NCI-H2196 treated with DMSO at 0.1 percent for 48 hours (cell line): ENCODE measurements around the gene RNF167.

Experiments used
- DNase-seq: peaks from one replicate; lab custom pipeline; 2025; ENCODE audit not compliant: unreplicated experiment; lab: John Stamatoyannopoulos, UW

RNF167 gene

DNA sequence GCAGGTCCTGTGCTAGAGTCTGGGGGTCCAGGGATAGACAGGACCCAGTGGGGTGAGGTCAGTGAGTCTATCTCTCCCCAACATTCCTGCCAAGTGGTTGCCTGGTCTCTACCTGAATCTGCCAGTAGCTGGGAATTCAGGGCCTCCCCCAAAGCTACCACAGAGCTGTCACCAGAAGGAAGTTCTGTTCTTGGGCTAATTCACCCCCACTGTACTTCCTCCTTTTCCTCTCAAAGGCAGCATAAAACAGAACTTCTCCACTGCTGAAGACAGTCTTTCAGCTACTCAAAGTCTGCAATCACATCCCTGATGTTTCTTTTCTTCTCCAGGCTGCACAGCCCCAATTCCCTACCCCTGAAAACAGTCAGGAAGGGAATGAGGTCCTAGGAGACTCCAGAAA, 38.7 kb downstream of the RNF167 start:
- DNase-seq, result no peak

DNA sequence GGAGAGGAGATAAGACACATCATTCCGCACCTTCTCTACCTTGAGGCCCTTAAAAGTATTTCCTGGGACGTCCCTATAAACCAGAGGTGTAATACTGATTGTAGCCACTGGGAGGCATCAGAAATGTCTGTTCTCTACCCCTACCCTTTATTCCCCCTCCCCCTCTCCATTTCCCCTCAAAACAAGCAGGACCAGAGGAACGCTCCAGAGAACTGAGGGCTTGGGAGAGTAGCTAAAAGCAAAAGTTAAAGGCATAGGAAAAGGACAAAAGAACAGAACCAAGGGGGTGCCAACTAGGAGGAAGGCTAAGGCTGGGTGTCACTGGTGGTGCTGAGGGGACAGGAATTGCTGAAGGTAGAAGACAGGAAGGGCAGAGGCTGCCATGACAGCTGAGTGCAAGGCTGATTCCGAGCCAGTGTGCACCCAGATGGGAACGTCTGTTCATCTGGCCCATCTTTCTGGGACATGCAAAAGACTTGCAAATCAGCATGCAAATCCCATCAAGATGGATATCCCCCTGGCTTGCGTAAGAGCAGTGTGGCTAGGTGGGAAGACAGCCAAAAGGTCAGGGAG, 40.7 kb downstream of the RNF167 start:
- DNase-seq, result no peak

DNA sequence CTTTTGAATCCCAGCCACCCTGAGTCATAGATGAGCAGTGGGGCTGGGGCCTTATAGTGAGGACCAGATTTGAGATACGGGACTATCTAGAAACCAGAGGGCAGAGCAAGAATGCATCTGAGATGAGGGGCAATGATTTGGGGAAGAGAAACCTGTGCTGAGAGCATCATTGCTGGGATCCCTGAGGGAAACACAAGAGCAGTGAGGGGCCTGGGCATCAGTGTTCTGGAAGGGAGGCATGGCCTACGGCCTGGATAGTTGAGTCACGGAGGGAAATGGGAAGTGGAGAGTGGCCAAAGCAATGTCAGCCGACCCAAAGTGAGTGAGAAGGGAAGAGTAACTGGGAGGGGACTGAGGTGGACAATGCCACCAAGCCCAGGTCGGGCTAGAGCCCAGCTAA, 42.2 kb downstream of the RNF167 start:
- no peak for DNase-seq

DNA sequence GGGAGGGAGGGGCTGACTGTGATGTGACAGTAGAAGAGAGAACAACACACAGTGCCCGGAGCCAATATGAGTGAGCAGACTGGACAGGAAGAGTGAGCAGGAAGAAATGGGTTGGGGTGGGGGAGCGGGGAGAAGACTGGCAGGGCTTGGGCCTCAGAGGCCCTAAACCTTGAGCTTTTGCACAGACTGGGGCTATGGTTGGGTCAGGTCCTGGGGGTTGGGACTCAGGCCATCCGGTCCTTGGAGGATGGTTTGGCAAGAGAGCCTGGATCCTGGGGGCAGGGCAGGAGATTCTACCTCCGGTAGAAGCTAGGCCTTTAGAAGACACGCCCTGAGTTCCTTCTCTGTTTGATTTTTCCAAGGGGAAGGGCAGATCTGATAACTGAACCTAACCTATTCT, 46.3 kb downstream of the RNF167 start:
- no peak for DNase-seq

DNA sequence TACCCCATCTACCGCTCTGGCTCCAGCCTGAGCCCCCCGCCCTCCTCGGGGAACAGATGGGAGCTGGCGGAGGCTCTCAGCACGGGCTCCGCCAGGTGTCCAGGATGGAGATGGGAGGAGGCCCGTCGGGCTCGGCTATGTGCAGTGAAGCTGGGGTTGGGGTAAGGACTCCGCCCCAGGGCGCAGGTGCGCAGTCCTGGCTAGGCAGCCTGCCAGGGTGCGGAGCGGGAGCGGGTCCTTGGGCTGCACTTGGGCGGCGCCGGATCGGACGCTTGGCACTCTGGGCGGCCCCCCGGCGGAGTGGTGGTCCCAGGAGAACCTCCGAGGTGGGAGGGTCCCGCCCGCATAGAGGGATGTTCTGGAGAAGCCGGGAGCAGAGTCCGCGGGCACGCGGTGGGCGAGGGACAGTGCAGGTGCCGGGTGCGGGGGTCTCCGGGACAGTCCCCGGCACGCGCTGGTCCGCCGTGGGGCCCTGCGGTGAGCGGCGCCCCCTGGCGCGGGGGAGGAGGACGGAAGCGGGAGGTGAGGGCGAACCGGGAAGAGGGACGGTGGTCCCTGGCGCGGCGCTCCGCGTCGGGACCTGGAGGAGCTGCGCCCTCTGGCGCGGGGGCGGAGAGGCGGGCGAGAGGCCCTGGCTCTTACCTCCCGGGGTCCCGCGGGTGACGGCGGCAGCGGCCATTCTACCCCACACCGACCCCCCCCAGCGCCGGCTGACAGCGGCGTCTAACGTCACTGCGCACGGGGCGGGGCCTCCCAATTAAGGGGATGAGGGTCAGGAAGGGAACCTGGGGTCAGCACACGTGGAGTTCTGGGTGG, 47.1 kb downstream of the RNF167 start, which contains the start of gene CAMTA2:
TSS of gene CAMTA2 (minus strand) at position 725 of the 816 bp plus-strand sequence. CDS start 1,453 bp downstream, outside the sequence.
- peak; percentile 19 for DNase-seq

DNA sequence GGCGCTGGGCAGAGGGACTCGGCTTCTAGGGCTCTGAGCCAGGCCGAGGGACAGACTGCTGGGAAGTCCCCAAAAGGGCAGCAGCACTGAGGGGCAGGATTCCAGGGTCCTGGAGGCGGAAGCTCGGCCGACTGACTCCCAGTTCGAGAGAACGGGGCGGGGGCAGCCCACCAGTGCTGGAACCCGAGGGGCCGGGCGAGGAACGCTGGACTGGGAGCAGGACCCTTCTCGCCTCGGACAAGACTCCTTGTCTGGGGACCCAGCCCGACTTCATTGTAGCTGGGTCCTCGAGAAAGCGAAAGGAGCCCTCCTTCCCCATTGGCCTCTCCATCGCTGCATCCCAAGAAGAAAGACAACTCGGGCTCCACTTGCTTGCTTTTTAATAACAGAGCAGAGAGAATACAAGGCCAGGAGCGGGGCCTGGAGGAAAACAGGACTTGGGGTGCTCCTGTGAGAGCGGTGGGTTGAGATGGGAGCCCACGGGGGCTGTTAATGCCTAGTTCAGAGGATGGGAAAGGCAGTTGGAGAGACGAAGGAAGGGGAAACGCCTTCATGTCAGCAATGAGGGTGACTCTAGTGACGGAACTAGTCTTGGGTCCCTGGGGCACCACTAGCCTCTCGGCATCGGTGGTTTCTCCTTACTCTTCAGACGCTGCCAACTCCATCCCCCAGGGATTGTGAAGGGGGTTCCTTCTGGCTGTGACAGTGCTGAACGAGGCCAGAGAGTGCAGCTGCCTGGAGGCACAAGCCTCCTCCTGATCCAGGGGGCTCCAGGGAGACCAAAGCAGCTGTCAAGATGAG, 47.9 kb downstream of the RNF167 start:
- no peak for DNase-seq

DNA sequence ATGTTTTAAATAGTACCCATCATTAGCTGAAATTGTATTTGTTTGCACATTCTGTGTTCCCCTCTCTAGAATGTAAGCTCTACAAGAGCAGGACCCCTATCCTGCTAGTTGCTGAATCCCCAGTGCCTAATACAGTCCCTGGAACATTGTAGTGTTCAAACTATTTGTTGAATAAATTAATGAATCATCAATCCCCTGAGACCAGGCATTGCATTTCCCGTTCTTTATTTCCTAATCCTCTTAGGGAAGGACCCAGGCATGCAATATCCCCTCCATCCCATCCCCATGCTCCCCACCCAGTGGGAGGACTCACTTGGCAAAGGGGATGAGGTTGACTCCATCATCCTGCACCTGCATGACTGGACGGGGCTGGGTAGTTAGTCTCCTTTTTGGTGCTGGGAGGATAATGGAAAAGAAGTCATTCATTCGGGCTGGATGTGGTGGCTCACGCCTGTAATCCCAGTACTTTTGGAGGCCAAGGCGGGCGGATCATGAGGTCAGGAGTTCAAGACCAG, 54.1 kb downstream of the RNF167 start:
- no peak for DNase-seq
